ENCODE results near the gene RNF151. TPM values are rescaled to one million over a fixed set of nuclear protein-coding genes. Genes with fewer than 3 reads are reported as not detected.

RNF151 gene
- total RNA-seq, 2 experiments from 2014 or later = not detected

DNA sequence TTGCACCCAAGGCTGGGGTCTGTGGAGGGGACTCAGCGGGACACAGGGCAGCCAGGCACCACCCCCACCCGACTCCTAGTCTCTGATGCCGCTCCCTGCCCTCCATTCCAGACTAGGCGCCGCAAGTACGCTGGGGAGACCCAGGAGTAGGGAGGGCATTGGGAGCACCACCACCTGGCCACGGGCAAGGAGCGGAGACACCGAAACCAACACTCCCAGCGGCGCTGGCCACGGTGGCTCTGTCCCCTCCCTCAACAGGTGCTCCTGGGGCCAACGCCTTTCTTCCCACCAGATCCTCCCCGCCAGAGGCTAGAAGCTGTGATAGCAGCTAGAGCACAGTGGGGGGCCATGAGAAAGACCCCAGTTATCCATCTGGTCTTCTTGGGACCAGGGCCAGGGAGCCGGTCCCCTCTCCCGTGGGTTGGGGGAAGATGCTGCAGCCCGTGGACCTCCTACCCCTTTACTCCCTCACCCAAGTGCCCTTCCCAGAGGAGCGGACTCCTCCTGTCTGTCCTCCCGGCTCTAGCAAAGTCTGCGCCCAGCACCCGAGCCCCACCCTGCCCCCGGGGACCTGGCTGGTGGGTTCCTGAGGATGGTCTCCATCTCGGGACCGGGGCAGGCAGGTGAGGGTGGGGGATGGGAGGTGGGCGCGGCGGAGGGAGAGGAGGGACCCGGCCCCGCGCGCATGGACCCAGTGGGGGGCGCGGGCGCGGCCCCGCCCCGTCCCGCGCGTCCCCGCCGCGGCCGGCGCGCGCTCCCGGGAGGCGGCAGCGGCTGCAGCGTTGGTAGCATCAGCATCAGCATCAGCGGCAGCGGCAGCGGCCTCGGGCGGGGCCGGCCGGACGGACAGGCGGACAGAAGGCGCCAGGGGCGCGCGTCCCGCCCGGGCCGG is 22.8 kb downstream of the RNF151 start, which contains the start of gene SYNGR3:
Gene SYNGR3 (plus strand): TSS at position 762 of the 892 bp plus-strand sequence. CDS start 133 bp downstream, outside the sequence.
- H3K4me3 Mint-ChIP-seq = peak within 1 kb of the TSS; percentile 81
- H3K4me1 Mint-ChIP-seq (ENCODE audit: low read depth) = peaks cover 36% of the 10 kb centered on the region
- H3K9me3 Mint-ChIP-seq = no peaks in the 10 kb centered on the region
- peak in 1 of 14 experiments; percentile 43 for DNase-seq
- ATAC-seq (ENCODE audit: poor library complexity) = no peak
- H3K27ac Mint-ChIP-seq = peak within 1 kb of the TSS; percentile 79
- TF ChIP-seq, protein P1, sequence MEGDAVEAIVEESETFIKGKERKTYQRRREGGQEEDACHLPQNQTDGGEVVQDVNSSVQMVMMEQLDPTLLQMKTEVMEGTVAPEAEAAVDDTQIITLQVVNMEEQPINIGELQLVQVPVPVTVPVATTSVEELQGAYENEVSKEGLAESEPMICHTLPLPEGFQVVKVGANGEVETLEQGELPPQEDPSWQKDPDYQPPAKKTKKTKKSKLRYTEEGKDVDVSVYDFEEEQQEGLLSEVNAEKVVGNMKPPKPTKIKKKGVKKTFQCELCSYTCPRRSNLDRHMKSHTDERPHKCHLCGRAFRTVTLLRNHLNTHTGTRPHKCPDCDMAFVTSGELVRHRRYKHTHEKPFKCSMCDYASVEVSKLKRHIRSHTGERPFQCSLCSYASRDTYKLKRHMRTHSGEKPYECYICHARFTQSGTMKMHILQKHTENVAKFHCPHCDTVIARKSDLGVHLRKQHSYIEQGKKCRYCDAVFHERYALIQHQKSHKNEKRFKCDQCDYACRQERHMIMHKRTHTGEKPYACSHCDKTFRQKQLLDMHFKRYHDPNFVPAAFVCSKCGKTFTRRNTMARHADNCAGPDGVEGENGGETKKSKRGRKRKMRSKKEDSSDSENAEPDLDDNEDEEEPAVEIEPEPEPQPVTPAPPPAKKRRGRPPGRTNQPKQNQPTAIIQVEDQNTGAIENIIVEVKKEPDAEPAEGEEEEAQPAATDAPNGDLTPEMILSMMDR (IDR thresholded peaks at IDR 0.05) = no peak
- H3K27me3 ChIP-seq (ENCODE audit: control insufficient read depth in 1 of 2, insufficient read depth in 2 of 2, low read length in 2 of 2) = peaks cover 13 to 15% of the 10 kb centered on the region in 2 experiments
- peaks cover 26% of the 10 kb centered on the region for H3K27me3 Mint-ChIP-seq
- peaks cover 12% of the 10 kb centered on the region for H3K36me3 ChIP-seq (ENCODE audit: insufficient read depth, low read length)
- H3K27ac ChIP-seq (ENCODE audit: low read depth in 1 of 2, low read length in 2 of 2) = no peak within 1 kb of the TSS
- H3K4me1 ChIP-seq (ENCODE audit: insufficient read depth, low read length) = peaks cover 40% of the 10 kb centered on the region
- ChIA-PET POLR2A (interaction anchor here (1.3 to 5.1 kb wide), 3 partner anchors 18 to 165 kb away, joined by 4 to 27 read pairs (median 12); partner anchors contain the start of genes RPS2, TBL3 and TRAF7), CTCF (interaction anchor here (1.3 kb wide), 1 partner anchor 14 kb away, joined by 5 read pairs; no protein-coding TSS in a partner anchor)
- H3K9me3 ChIP-seq (ENCODE audit: control insufficient read depth in 1 of 2, insufficient read depth in 1 of 2, low read length in 2 of 2) = peaks cover 0 to 18% of the 10 kb centered on the region in 2 experiments
- H3K36me3 Mint-ChIP-seq (ENCODE audit: low read depth) = peaks cover 20% of the 10 kb centered on the region
- intact Hi-C loops (cut with DNase I, micrococcal nuclease) = loop anchor here in 1 of 2 experiments (5.0 kb wide), 1 partner anchor 47 kb away; the partner anchor contains the start of gene MSRB1
- peak within 1 kb of the TSS; percentile 55 for H3K4me3 ChIP-seq (ENCODE audit: low read length)

DNA sequence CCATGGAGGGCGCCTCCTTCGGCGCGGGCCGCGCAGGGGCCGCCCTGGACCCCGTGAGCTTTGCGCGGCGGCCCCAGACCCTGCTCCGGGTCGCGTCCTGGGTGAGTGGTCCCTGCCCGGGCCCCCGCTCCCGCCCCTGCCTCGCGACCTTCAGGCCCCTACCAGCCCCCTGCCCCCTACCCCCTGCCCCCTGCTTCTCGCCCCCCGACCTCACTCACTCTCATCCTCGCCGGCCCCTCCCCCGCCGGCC is 23.4 kb downstream of the RNF151 start:
- Mint-ChIP-seq H3K36me3 (ENCODE audit: low read depth) (peaks cover 15% of the 10 kb centered on the region), H3K27me3 (peaks cover 26% of the 10 kb centered on the region), H3K4me1 (ENCODE audit: low read depth) (peaks cover 31% of the 10 kb centered on the region), H3K4me3 (no peak overlapping the region), H3K9me3 (no peaks in the 10 kb centered on the region), H3K27ac (no peak overlapping the region)
- TF ChIP-seq, protein P1 (IDR thresholded peaks at IDR 0.05) = no peak
- Histone ChIP-seq H3K4me1 (ENCODE audit: insufficient read depth, low read length) (peaks cover 34% of the 10 kb centered on the region), H3K36me3 (ENCODE audit: insufficient read depth, low read length) (peaks cover 12% of the 10 kb centered on the region), H3K9me3 (ENCODE audit: control insufficient read depth in 1 of 2, insufficient read depth in 1 of 2, low read length in 2 of 2) (peaks cover 0 to 18% of the 10 kb centered on the region in 2 experiments), H3K27ac (ENCODE audit: low read depth in 1 of 2, low read length in 2 of 2) (no peak overlapping the region), H3K4me3 (ENCODE audit: low read length) (peak overlapping the region; percentile 55), H3K27me3 (ENCODE audit: control insufficient read depth in 1 of 2, insufficient read depth in 2 of 2, low read length in 2 of 2) (peaks cover 13 to 15% of the 10 kb centered on the region in 2 experiments)
- ChIA-PET POLR2A (interaction anchor here (1.3 to 5.1 kb wide), 4 partner anchors 18 to 165 kb away, joined by 4 to 55 read pairs (median 24); partner anchors contain the start of genes RPS2, TBL3 and TRAF7), CTCF (interaction anchor here (0.6 to 3.2 kb wide), 2 partner anchors 14 to 269 kb away, joined by 4 to 17 read pairs; no protein-coding TSS in a partner anchor)
- no peak for DNase-seq
- no peak for ATAC-seq (ENCODE audit: poor library complexity)
- intact Hi-C loops (cut with DNase I, micrococcal nuclease) = loop anchor here in 1 of 2 experiments (5.0 kb wide), 1 partner anchor 48 kb away; the partner anchor contains the start of gene MSRB1

DNA sequence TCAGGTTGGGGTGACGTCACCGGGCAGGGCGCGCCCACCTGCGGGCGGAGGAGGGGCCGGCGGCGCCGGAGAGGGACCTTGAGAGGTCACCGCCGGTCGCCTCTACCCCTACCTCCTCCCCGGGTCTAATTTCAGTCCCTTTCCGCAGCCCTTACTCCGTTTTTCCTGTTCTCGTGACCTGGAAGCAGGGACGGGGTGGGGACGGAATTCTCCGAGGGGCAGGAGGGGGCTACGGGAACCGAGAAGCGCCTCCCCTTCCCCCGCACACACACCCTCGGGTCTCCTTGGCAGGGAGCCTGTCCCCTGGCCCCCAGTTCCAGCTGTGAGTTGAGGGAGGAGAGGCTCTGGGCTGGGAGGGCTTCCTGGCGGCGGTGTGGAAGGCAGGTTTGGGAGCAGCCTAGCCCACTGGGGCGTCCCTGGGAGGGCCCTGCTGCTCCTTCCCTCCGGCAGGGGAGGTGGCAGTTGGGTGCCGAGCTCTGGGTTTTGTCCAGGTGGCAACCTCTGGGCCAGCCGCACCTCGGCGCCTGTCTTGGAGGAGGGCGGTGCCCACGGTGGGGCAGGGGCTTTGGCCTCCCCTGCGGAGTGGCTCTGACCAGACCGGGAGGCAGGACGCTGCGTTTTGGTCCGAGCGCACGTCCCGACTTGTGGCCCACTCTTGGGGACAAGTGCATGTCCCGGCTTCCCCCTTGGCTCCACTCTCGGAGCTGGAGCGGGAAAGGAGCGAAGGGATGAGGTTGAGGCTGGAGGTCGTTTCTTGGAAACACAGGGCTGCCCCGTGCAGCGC is 23.9 kb downstream of the RNF151 start:
- Histone ChIP-seq H3K4me3 (ENCODE audit: low read length) (peak overlapping the region; percentile 55), H3K27ac (ENCODE audit: low read depth in 1 of 2, low read length in 2 of 2) (no peak overlapping the region), H3K36me3 (ENCODE audit: insufficient read depth, low read length) (peaks cover 9% of the 10 kb centered on the region), H3K4me1 (ENCODE audit: insufficient read depth, low read length) (peaks cover 29% of the 10 kb centered on the region), H3K9me3 (ENCODE audit: control insufficient read depth in 1 of 2, insufficient read depth in 1 of 2, low read length in 2 of 2) (peaks cover 0 to 18% of the 10 kb centered on the region in 2 experiments), H3K27me3 (ENCODE audit: control insufficient read depth in 1 of 2, insufficient read depth in 2 of 2, low read length in 2 of 2) (peaks cover 13 to 15% of the 10 kb centered on the region in 2 experiments)
- CTCF ChIA-PET = interaction anchor here (0.6 to 3.2 kb wide), 2 partner anchors 13 to 270 kb away, joined by 4 to 17 read pairs; no protein-coding TSS in a partner anchor
- TF ChIP-seq, protein P1 (IDR thresholded peaks at IDR 0.05) = no peak
- ATAC-seq (ENCODE audit: poor library complexity) = no peak
- DNase-seq = peak in 5 of 14 experiments; percentile 52 to 73 (median 65)
- peaks cover 26% of the 10 kb centered on the region for H3K27me3 Mint-ChIP-seq
- peaks cover 12% of the 10 kb centered on the region for H3K36me3 Mint-ChIP-seq (ENCODE audit: low read depth)
- POLR2A ChIA-PET = interaction anchor here (0.9 to 5.1 kb wide), 7 partner anchors 19 to 530 kb away, joined by 3 to 55 read pairs (median 5); partner anchors contain the start of genes AMDHD2, NTHL1, PGP and RPS2
- peaks cover 26% of the 10 kb centered on the region for H3K4me1 Mint-ChIP-seq (ENCODE audit: low read depth)
- intact Hi-C loops (cut with DNase I, micrococcal nuclease) = loop anchor here in 1 of 2 experiments (5.0 kb wide), 1 partner anchor 48 kb away; the partner anchor contains the start of gene MSRB1
- peak overlapping the region; percentile 80 for H3K4me3 Mint-ChIP-seq
- peak overlapping the region; percentile 79 for H3K27ac Mint-ChIP-seq
- H3K9me3 Mint-ChIP-seq = no peaks in the 10 kb centered on the region
